GM23338 (cell line): ENCODE data around the gene OGFRL1. TPM values are rescaled to one million over a fixed set of nuclear protein-coding genes. Genes with fewer than 3 reads are reported as not detected.

ENCODE experiments used
- ATAC-seq: fragments of 200-7000 bp; cut with Tn5 transposase; 3 replicates; pipeline ENCODE4 v1.9.1; 2020
- DNase-seq: peaks from one replicate; pipeline ENCODE4 v3.0.0-alpha.2; 2015; ENCODE audit warnings: low spot score
- H2AFZ ChIP-seq: fragments of 200-600 bp; sonication (generic); 2 replicates; pipeline ENCODE4 v1.8.0; 2016; ENCODE audit warnings: antibody characterized with exemption, mild to moderate bottlenecking, moderate library complexity
- H3F3A ChIP-seq: fragments of 200-600 bp; sonication (generic); replicated peaks from 2 replicates; pipeline ENCODE4 v1.8.0; 2017; ENCODE audit warnings: antibody characterized with exemption, mixed run types, low read depth
- H3K27ac ChIP-seq: fragments of 200-600 bp; sonication (generic); 2 replicates; pipeline ENCODE4 v1.6.1; 2016; ENCODE audit warnings: low read depth
- H3K27me3 ChIP-seq: fragments of 200-600 bp; sonication (generic); 2 replicates; pipeline ENCODE4 v1.8.0; 2016; ENCODE audit warnings: mild to moderate bottlenecking, mixed run types, moderate library complexity; ENCODE audit not compliant: insufficient read depth
- H3K36me3 ChIP-seq: fragments of 200-600 bp; sonication (generic); 2 replicates; pipeline ENCODE4 v1.8.0; 2016; ENCODE audit warnings: mild to moderate bottlenecking; ENCODE audit not compliant: insufficient read depth
- H3K4me1 ChIP-seq: fragments of 200-600 bp; sonication (generic); 2 replicates; pipeline ENCODE4 v1.8.0; 2016; ENCODE audit warnings: mild to moderate bottlenecking, moderate library complexity; ENCODE audit not compliant: insufficient read depth
- H3K4me2 ChIP-seq: fragments of 200-600 bp; sonication (generic); 2 replicates; pipeline ENCODE4 v1.7.1; 2017; ENCODE audit warnings: mixed run types
- H3K4me3 ChIP-seq: fragments of 200-600 bp; sonication (generic); 2 replicates; pipeline ENCODE4 v1.6.1; 2016; ENCODE audit warnings: mixed run types
- H3K79me2 ChIP-seq: fragments of 200-600 bp; sonication (generic); replicated peaks from 2 replicates; pipeline ENCODE4 v1.8.0; 2017; ENCODE audit warnings: mild to moderate bottlenecking; ENCODE audit not compliant: insufficient read depth
- H3K9me2 ChIP-seq: fragments of 200-600 bp; sonication (generic); 2 replicates; pipeline ENCODE4 v1.8.0; 2017; ENCODE audit not compliant: insufficient read depth
- H4K20me1 ChIP-seq: fragments of 200-600 bp; sonication (generic); replicated peaks from 2 replicates; pipeline ENCODE4 v1.8.0; 2017; ENCODE audit warnings: mild to moderate bottlenecking; ENCODE audit not compliant: insufficient read depth
- H3K27ac Mint-ChIP-seq: 2 replicates; pipeline ENCODE4 v1.8.0; 2020; ENCODE audit warnings: inconsistent platforms, mild to moderate bottlenecking, moderate library complexity, mixed read lengths
- H3K27me3 Mint-ChIP-seq: 3 replicates; pipeline ENCODE4 v1.8.0; 2022; ENCODE audit warnings: low read depth, mild to moderate bottlenecking, moderate library complexity, mixed read lengths, inconsistent platforms; ENCODE audit not compliant: insufficient read depth, poor library complexity
- H3K36me3 Mint-ChIP-seq: 3 replicates; pipeline ENCODE4 v1.8.0; 2021; ENCODE audit warnings: low read depth, mild to moderate bottlenecking, inconsistent platforms, moderate library complexity, mixed read lengths
- H3K4me1 Mint-ChIP-seq: 3 replicates; pipeline ENCODE4 v1.8.0; 2020; ENCODE audit warnings: mild to moderate bottlenecking, inconsistent platforms, mixed read lengths
- H3K4me3 Mint-ChIP-seq: 3 replicates; pipeline ENCODE4 v1.8.0; 2021; ENCODE audit warnings: moderate library complexity, mild to moderate bottlenecking, inconsistent platforms, mixed read lengths
- H3K9me3 Mint-ChIP-seq: 3 replicates; pipeline ENCODE4 v1.8.0; 2020; ENCODE audit warnings: moderate library complexity, mild to moderate bottlenecking, inconsistent platforms, mixed read lengths
- NANOG ChIP-seq: IDR thresholded peaks from 2 replicates; pipeline ENCODE4 v1.6.1; 2016; ENCODE audit warnings: antibody characterized with exemption, borderline replicate concordance
- POLR2AphosphoS5 ChIP-seq: IDR thresholded peaks from 2 replicates; pipeline ENCODE4 v1.6.1; 2016; ENCODE audit warnings: antibody characterized with exemption, low read depth
- STAT1 ChIP-seq: IDR thresholded peaks from one replicate; pipeline ENCODE4 v1.6.1; 2016; ENCODE audit warnings: antibody characterized with exemption; ENCODE audit not compliant: unreplicated experiment
- ZNF331 ChIP-seq: fragments of 250-450 bp; sonication (Bioruptor Pico); IDR thresholded peaks from 2 replicates; pipeline ENCODE4 v1.5.0; 2020; ENCODE audit warnings: low read depth, mild to moderate bottlenecking, moderate library complexity
- ZNF462 ChIP-seq: fragments of 250-450 bp; sonication (Bioruptor Pico); IDR thresholded peaks from 2 replicates; pipeline ENCODE4 v1.5.0; 2020; ENCODE audit warnings: mild to moderate bottlenecking, moderate library complexity
- polyA plus RNA-seq: library from polyadenylated mRNA; unstranded; fragments of >200 nt; fragmentation: Nextera tagmentation; extraction: Ambion mirVana; gene quantifications from 2 replicates; pipeline ENCODE4 v1.2.1, GENCODE V29; 2016
- total RNA-seq: library from RNA; depleted of rRNA; stranded (reverse); fragments of >200 nt; shearing (Covaris generic); gene quantifications from 2 replicates; pipeline ENCODE4 v1.2.3, GENCODE V29; 2014

The OGFRL1 gene
- total and polyA plus RNA-seq, 2 experiments from 2014 or later, result 4.2 to 10.0 TPM

- DNase-seq, result no peak
- H2AFZ ChIP-seq, result 0 out of 2 replicates have a peak overlapping the region, but pooled peaks have one; percentile 19
- no peak for ATAC-seq
These were observed 1.2 kb downstream of the OGFRL1 start for GRCh38 chr6:71289802-71290175.

More at GRCh38 chr6:71289802-71290175, 1.2 kb downstream of the OGFRL1 start:
- H3K36me3 Mint-ChIP-seq, result peaks cover 9% of the 10 kb centered on the region; the same call in 2 of the 3 replicates
- peaks cover 9% of the 10 kb centered on the region for H3K27me3 Mint-ChIP-seq
- H3K4me1 ChIP-seq, result peaks cover 13% of the 10 kb centered on the region
- peaks cover 32% of the 10 kb centered on the region for H3K4me1 Mint-ChIP-seq
- H3K9me2 ChIP-seq, result peaks cover 4% of the 10 kb centered on the region; the same call in 1 of the 2 replicates
- no peak overlapping the region for H3K27ac ChIP-seq
- H3K9me3 Mint-ChIP-seq, result no peaks in the 10 kb centered on the region
- H3F3A ChIP-seq, result peaks cover 6% of the 10 kb centered on the region; the same call in 1 of the 2 replicates
- H3K4me2 ChIP-seq, result peak overlapping the region; percentile 71
- no peak overlapping the region for H3K27ac Mint-ChIP-seq
- peak overlapping the region; percentile 76 for H3K4me3 Mint-ChIP-seq
- H3K36me3 ChIP-seq, result 0 out of 2 replicates have a peak, but pooled peaks cover 3% of the 10 kb centered on the region
- H3K4me3 ChIP-seq, result peak overlapping the region; percentile 77
- H3K27me3 ChIP-seq, result peaks cover 3% of the 10 kb centered on the region; the same call in 1 of the 2 replicates
- no peak for TF ChIP-seq STAT1
- TF ChIP-seq POLR2AphosphoS5, result no peak
- no peak for TF ChIP-seq NANOG
- no peak for TF ChIP-seq ZNF331
- no peak for TF ChIP-seq ZNF462 (CRISPR knock-in tag)
- peaks cover 23% of the 10 kb centered on the region for H3K79me2 ChIP-seq
- H4K20me1 ChIP-seq, result no peaks in the 10 kb centered on the region
